ENCODE data around the gene OR2D2. TPM values are rescaled to one million over a fixed set of nuclear protein-coding genes. Genes with fewer than 3 reads are reported as not detected.
A peak's percentile ranks its signal among the peaks of the same experiment; 100 is the strongest.

The OR2D2 gene
- total RNA-seq, 1 experiment from 2014 or later, result 0.11 TPM

DNA sequence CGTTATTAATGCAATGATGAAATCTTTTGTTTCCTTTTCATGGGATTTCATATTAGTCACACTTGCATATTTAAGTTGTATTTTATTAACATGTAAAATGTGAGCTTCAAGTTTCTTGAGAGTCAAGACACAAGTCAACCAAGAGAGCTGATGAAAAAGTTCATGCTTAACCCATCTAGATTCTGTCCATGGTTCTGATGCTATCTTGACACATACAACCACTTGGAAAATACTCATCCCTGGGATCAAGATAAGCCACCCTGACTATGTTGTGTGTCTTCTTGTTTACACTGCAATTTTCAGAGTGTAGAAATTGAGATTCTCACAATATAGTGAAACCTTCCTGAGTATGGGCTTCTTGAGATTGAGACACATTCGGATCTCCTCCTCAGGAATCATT lies 16.5 kb downstream of the OR2D2 start:
- no peaks in the 10 kb centered on the region for H3K4me1 ChIP-seq (ENCODE audit: insufficient read depth, low read length)
- BruUV-seq (replicated peaks), result no TSS peak
- H3K4me2 ChIP-seq (ENCODE audit: low read length), result no peak overlapping the region
- no peak for TF ChIP-seq EZH2 (IDR thresholded peaks at IDR 0.05; ENCODE audit: low read length, unreplicated experiment)
- no peak for TF ChIP-seq EZH2phosphoT487 (IDR thresholded peaks at IDR 0.05; ENCODE audit: borderline replicate concordance, low read length)
- TF ChIP-seq, protein P1, sequence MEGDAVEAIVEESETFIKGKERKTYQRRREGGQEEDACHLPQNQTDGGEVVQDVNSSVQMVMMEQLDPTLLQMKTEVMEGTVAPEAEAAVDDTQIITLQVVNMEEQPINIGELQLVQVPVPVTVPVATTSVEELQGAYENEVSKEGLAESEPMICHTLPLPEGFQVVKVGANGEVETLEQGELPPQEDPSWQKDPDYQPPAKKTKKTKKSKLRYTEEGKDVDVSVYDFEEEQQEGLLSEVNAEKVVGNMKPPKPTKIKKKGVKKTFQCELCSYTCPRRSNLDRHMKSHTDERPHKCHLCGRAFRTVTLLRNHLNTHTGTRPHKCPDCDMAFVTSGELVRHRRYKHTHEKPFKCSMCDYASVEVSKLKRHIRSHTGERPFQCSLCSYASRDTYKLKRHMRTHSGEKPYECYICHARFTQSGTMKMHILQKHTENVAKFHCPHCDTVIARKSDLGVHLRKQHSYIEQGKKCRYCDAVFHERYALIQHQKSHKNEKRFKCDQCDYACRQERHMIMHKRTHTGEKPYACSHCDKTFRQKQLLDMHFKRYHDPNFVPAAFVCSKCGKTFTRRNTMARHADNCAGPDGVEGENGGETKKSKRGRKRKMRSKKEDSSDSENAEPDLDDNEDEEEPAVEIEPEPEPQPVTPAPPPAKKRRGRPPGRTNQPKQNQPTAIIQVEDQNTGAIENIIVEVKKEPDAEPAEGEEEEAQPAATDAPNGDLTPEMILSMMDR (conservative IDR thresholded peaks at IDR 0.05; ENCODE audit: low read depth, low read length), result no peak
- intact Hi-C loops (cut with micrococcal nuclease), result no loop called here
- no peak overlapping the region for H3K4me3 ChIP-seq (ENCODE audit: low read length)
- no peak overlapping the region for H3K27ac ChIP-seq (ENCODE audit: low read length)
- no peaks in the 10 kb centered on the region for H3K9me2 ChIP-seq (replicated peaks; ENCODE audit: low read length)
- no peaks in the 10 kb centered on the region for H3F3A ChIP-seq (ENCODE audit: low read length, unreplicated experiment)
- DNase-seq, result no peak
- no peak overlapping the region for H2AFZ ChIP-seq (ENCODE audit: low read length)
- peaks cover 9% of the 10 kb centered on the region; the same call in 1 of the 2 replicates for H3K27me3 ChIP-seq (ENCODE audit: low read length)
- H3K9ac ChIP-seq (ENCODE audit: low read length), result no peak overlapping the region
- ChIA-PET POLR2A (ENCODE audit: unreplicated experiment) (no interaction called here), CTCF (no interaction called here)
- no peaks in the 10 kb centered on the region for H3K79me2 ChIP-seq (ENCODE audit: low read length)
- no peaks in the 10 kb centered on the region for H3K9me3 ChIP-seq (ENCODE audit: low read length)
- no peaks in the 10 kb centered on the region for H4K20me1 ChIP-seq (ENCODE audit: low read length)
- H3K36me3 ChIP-seq (ENCODE audit: low read depth, low read length), result no peaks in the 10 kb centered on the region
- no peak for ATAC-seq

DNA sequence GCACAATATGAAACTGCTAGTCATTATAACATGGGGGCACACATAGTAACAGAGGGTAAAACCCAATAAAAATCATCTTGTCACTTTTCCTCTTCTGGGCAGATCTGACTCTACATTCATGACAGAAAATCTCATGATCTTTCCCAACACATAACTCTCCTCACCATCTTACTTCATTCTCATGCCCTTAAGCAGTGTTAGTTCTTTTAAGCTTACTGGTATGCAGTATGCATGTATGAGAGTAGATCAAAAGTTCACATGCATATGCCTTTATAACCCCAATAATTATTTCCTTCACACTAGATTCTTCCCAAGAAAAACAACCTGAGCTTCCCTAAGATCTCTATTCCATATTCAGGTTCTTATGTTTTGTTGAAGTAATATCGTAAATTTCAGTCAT lies 21.0 kb downstream of the OR2D2 start:
- no peaks in the 10 kb centered on the region for H3F3A ChIP-seq (ENCODE audit: low read length, unreplicated experiment)
- H3K27ac ChIP-seq (ENCODE audit: low read length), result no peak overlapping the region
- ATAC-seq (no peak), DNase-seq (no peak)
- H3K9me2 ChIP-seq (replicated peaks; ENCODE audit: low read length), result no peaks in the 10 kb centered on the region
- H3K4me3 ChIP-seq (ENCODE audit: low read length), result no peak overlapping the region
- TF ChIP-seq, protein P1 (conservative IDR thresholded peaks at IDR 0.05; ENCODE audit: low read depth, low read length), result no peak
- TF ChIP-seq EZH2 (IDR thresholded peaks at IDR 0.05; ENCODE audit: low read length, unreplicated experiment) (no peak), EZH2phosphoT487 (IDR thresholded peaks at IDR 0.05; ENCODE audit: borderline replicate concordance, low read length) (no peak)
- CTCF ChIA-PET, result no interaction called here
- no peak overlapping the region for H3K4me2 ChIP-seq (ENCODE audit: low read length)
- no peak overlapping the region for H3K9ac ChIP-seq (ENCODE audit: low read length)
- H2AFZ ChIP-seq (ENCODE audit: low read length), result no peak overlapping the region
- POLR2A ChIA-PET (ENCODE audit: unreplicated experiment), result no interaction called here
- H3K79me2 ChIP-seq (ENCODE audit: low read length), result no peaks in the 10 kb centered on the region
- no peaks in the 10 kb centered on the region for H3K4me1 ChIP-seq (ENCODE audit: insufficient read depth, low read length)
- H4K20me1 ChIP-seq (ENCODE audit: low read length), result no peaks in the 10 kb centered on the region
- H3K27me3 ChIP-seq (ENCODE audit: low read length), result no peaks in the 10 kb centered on the region
- intact Hi-C loops (cut with micrococcal nuclease), result no loop called here
- no TSS peak for BruUV-seq (replicated peaks)
- no peaks in the 10 kb centered on the region for H3K9me3 ChIP-seq (ENCODE audit: low read length)
- H3K36me3 ChIP-seq (ENCODE audit: low read depth, low read length), result no peaks in the 10 kb centered on the region

DNA sequence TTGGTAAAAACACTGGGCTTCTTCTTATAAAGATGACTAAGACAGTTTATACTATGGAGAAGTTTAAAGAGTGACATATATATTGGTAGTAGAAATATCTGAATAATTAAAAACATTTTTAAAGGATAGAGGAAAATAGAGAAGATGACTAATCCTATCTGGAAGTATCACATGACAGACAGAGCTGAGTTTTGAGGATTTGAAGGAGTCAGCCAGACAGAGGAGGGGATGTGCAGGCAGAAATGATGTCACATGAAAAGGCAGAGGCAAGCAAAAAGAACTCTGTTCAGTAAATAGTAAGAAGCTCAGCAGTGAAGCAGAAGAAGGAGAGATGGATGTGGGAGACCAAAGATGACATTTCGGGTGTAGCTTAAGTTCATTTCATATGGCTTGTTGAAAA lies 27.9 kb downstream of the OR2D2 start:
- H4K20me1 ChIP-seq (ENCODE audit: low read length), result no peaks in the 10 kb centered on the region
- no peak overlapping the region for H2AFZ ChIP-seq (ENCODE audit: low read length)
- no peak overlapping the region for H3K9ac ChIP-seq (ENCODE audit: low read length)
- intact Hi-C loops (cut with micrococcal nuclease), result no loop called here
- no peaks in the 10 kb centered on the region for H3K9me3 ChIP-seq (ENCODE audit: low read length)
- no TSS peak for BruUV-seq (replicated peaks)
- TF ChIP-seq, protein P1 (conservative IDR thresholded peaks at IDR 0.05; ENCODE audit: low read depth, low read length), result no peak
- no peak for TF ChIP-seq EZH2 (IDR thresholded peaks at IDR 0.05; ENCODE audit: low read length, unreplicated experiment)
- TF ChIP-seq EZH2phosphoT487 (IDR thresholded peaks at IDR 0.05; ENCODE audit: borderline replicate concordance, low read length), result no peak
- no peak overlapping the region for H3K27ac ChIP-seq (ENCODE audit: low read length)
- H3K4me1 ChIP-seq (ENCODE audit: insufficient read depth, low read length), result no peaks in the 10 kb centered on the region
- no peaks in the 10 kb centered on the region for H3K27me3 ChIP-seq (ENCODE audit: low read length)
- H3K36me3 ChIP-seq (ENCODE audit: low read depth, low read length), result no peaks in the 10 kb centered on the region
- no peaks in the 10 kb centered on the region for H3K79me2 ChIP-seq (ENCODE audit: low read length)
- ChIA-PET CTCF (no interaction called here), POLR2A (ENCODE audit: unreplicated experiment) (no interaction called here)
- peak; percentile 51 for ATAC-seq
- no peak overlapping the region for H3K4me3 ChIP-seq (ENCODE audit: low read length)
- DNase-seq, result peak; percentile 11
- H3K9me2 ChIP-seq (replicated peaks; ENCODE audit: low read length), result no peaks in the 10 kb centered on the region
- no peaks in the 10 kb centered on the region for H3F3A ChIP-seq (ENCODE audit: low read length, unreplicated experiment)
- H3K4me2 ChIP-seq (ENCODE audit: low read length), result no peak overlapping the region
